Smooth muscle cell (in vitro differentiated cells): Measurements from ENCODE around the gene NIBAN1. TPM values are rescaled to one million over a fixed set of nuclear protein-coding genes. Genes with fewer than 3 reads are reported as not detected.
"Not testable (repeated sequence)": the region's sequence is repeated elsewhere in the genome, so short reads cannot be mapped to it uniquely, and the experiment has no call there.

ENCODE experiments used
- DNase-seq: peaks from one replicate; lab custom pipeline; 2025; ENCODE audit not compliant: unreplicated experiment; lab: John Stamatoyannopoulos, UW
- H2AFZ ChIP-seq: fragments of 200-600 bp; sonication (generic); 2 replicates; pipeline ENCODE4 v1.6.0; 2016; ENCODE audit warnings: antibody characterized with exemption, low read depth, mild to moderate bottlenecking
- H3F3A ChIP-seq: fragments of 200-600 bp; sonication (generic); 2 replicates; pipeline ENCODE4 v1.6.0; 2017; ENCODE audit warnings: antibody characterized with exemption, low read depth
- H3K27ac ChIP-seq: fragments of 200-600 bp; sonication (generic); 2 replicates; pipeline ENCODE4 v1.5.1; 2016; ENCODE audit warnings: low read depth, mild to moderate bottlenecking
- H3K27me3 ChIP-seq: fragments of 200-600 bp; sonication (generic); 2 replicates; pipeline ENCODE4 v1.6.1; 2016; ENCODE audit warnings: low read depth, mild to moderate bottlenecking
- H3K36me3 ChIP-seq: fragments of 200-600 bp; sonication (generic); 2 replicates; pipeline ENCODE4 v1.5.1; 2016; ENCODE audit warnings: low read depth
- H3K4me1 ChIP-seq: fragments of 200-600 bp; sonication (generic); 2 replicates; pipeline ENCODE4 v1.5.1; 2016; ENCODE audit warnings: low read depth
- H3K4me2 ChIP-seq: fragments of 200-600 bp; sonication (generic); 2 replicates; pipeline ENCODE4 v1.6.0; 2016; ENCODE audit warnings: mild to moderate bottlenecking
- H3K4me3 ChIP-seq: fragments of 200-600 bp; sonication (generic); 2 replicates; pipeline ENCODE4 v1.5.1; 2016; ENCODE audit warnings: mild to moderate bottlenecking
- H3K79me2 ChIP-seq: fragments of 200-600 bp; sonication (generic); 2 replicates; pipeline ENCODE4 v1.6.0; 2016; ENCODE audit warnings: low read depth, mild to moderate bottlenecking
- H3K9ac ChIP-seq: fragments of 200-600 bp; sonication (generic); 2 replicates; pipeline ENCODE4 v1.6.0; 2016; ENCODE audit warnings: low read depth
- H3K9me3 ChIP-seq: fragments of 200-600 bp; sonication (generic); replicated peaks from 2 replicates; pipeline ENCODE4 v1.5.1; 2016; ENCODE audit warnings: low read depth
- H4K20me1 ChIP-seq: fragments of 200-600 bp; sonication (generic); 2 replicates; pipeline ENCODE4 v1.6.0; 2016; ENCODE audit warnings: low read depth
- CTCF ChIP-seq: fragments of 200-600 bp; sonication (generic); IDR thresholded peaks from 2 replicates; pipeline ENCODE4 v1.5.1; 2017; ENCODE audit warnings: borderline replicate concordance, mild to moderate bottlenecking, antibody characterized with exemption; ENCODE audit not compliant: insufficient read depth, poor library complexity, severe bottlenecking
- whole genome bisulfite sequencing: methylation state at CpG from one replicate; pipeline ENCODE4 v1.1.7; 2016; ENCODE audit warnings: low lambda C conversion rate; 5-methylcytosine and 5-hydroxymethylcytosine counted together
- polyA plus RNA-seq: library from polyadenylated mRNA; unstranded; fragments of >200 nt; fragmentation: Nextera tagmentation; extraction: Ambion mirVana; gene quantifications from 2 replicates; pipeline ENCODE4 v1.2.1, GENCODE V29; 2016
- total RNA-seq: library from RNA; depleted of rRNA; stranded (reverse); fragments of >200 nt; gene quantifications from 2 replicates; pipeline ENCODE4 v1.2.3, GENCODE V29; 2014

NIBAN1 gene
- total and polyA plus RNA-seq, 2 experiments from 2014 or later = 7.3 to 10.7 TPM

DNA sequence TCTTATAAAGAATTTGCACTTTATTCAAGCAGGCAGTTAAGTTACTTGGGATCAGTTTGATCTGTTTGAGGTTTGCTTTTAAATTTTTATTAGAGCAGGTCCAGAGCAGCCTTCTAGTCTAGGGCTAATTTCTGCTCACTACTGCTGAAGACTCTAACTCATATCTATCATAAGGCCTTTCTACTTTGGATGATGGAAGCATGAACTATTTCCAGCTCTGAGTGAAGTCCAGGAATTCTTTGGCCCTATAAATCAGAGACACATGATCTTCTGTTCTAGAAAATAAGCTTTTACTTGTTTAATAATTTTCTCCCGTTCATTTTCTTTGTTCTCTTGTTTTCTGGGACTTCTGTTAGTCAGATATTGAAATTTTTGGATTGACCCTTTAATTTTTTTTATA lies 14.7 kb downstream of the NIBAN1 start:
- H3K4me3 ChIP-seq = no peak overlapping the region
- H3K27me3 ChIP-seq = no peaks in the 10 kb centered on the region
- H3F3A ChIP-seq = peaks cover 7% of the 10 kb centered on the region
- H3K79me2 ChIP-seq = no peaks in the 10 kb centered on the region
- H4K20me1 ChIP-seq = no peaks in the 10 kb centered on the region
- WGBS = 78% methylated on average over 1 of the region's 1 CpG
- H3K9me3 ChIP-seq = no peaks in the 10 kb centered on the region
- H2AFZ ChIP-seq = no peak overlapping the region
- TF ChIP-seq CTCF = no peak
- H3K4me1 ChIP-seq = peaks cover 9% of the 10 kb centered on the region
- no peaks in the 10 kb centered on the region for H3K36me3 ChIP-seq
- DNase-seq = no peak
- no peak overlapping the region for H3K4me2 ChIP-seq
- H3K27ac ChIP-seq = no peak overlapping the region
- H3K9ac ChIP-seq = no peak overlapping the region

- Histone ChIP-seq H4K20me1 (no peaks in the 10 kb centered on the region), H3K27me3 (no peaks in the 10 kb centered on the region), H3K36me3 (no peaks in the 10 kb centered on the region), H2AFZ (peak overlapping the region; percentile 14), H3K79me2 (no peaks in the 10 kb centered on the region), H3K9ac (no peak overlapping the region), H3F3A (peaks cover 16% of the 10 kb centered on the region), H3K9me3 (no peaks in the 10 kb centered on the region), H3K4me2 (peak overlapping the region; percentile 29), H3K4me1 (peaks cover 16% of the 10 kb centered on the region), H3K4me3 (no peak overlapping the region), H3K27ac (peak overlapping the region; percentile 49)
- no peak for TF ChIP-seq CTCF
- DNase-seq = no peak
- 63% methylated on average over 4 of the region's 4 CpGs for WGBS
These were observed 15.6 kb downstream of the NIBAN1 start for GRCh38 chr1:184958554-184959353.

DNA sequence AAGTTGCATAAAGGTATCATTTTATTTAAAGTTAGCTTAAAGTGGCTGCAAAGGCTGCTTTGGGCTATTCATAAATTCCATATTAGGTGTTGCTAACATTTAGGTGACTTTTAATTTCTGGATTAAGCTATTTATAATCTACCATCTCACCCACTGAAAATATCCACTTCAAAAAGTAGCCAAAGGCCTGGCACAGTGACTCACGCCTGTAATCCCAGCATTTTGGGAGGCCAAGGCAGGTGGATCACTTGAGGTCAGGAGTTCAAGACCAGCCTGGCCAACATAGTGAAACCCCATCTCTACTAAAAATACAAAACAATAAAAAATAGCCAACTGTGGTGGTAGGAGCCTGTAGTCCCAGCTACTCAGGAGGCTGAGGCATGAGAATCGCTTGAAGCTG lies 16.4 kb downstream of the NIBAN1 start:
- WGBS = 98% methylated on average over 2 of the region's 2 CpGs
- not testable (repeated sequence) for H3K27ac ChIP-seq, H3K9me3 ChIP-seq, H3K27me3 ChIP-seq, H4K20me1 ChIP-seq, H3K4me3 ChIP-seq, H3K9ac ChIP-seq, H3K79me2 ChIP-seq, H3K36me3 ChIP-seq, DNase-seq, H3K4me2 ChIP-seq, H2AFZ ChIP-seq
- H3K4me1 ChIP-seq = peaks cover 16% of the 10 kb centered on the region
- H3F3A ChIP-seq = peaks cover 18% of the 10 kb centered on the region

DNA sequence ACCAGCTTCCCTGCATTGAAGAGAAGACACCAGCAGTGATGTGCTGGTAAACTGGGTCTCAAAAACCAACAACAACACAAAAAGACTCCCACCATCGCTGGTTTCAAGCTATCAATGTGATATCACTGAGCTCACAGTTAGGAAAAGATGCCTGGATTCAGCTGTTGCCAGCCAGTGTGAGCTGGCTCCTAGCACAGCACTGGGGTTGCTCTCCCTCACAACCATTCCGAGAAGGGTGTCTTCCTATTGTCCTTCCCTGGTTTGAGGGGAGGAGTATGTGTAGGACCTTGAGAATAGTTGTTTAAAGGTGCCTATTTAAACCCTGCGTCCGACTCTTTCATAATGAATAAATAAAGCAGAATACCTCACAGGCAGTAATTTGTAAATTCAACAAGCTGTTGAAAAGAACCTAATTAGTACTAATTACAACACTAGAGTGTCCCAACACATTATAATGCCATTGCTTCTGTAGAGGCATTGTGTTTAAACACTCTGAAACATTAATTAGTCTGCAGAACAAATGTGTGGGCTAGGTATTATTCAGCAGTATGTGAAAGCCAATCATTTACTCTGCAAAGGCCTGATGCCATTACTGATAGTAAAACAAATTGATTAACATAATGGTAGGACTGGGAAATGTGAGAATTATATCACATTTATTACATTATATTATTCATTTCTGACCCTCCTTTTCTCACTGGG lies 17.2 kb downstream of the NIBAN1 start:
- peaks cover 16% of the 10 kb centered on the region for H3K4me1 ChIP-seq
- no peak for DNase-seq
- TF ChIP-seq CTCF = no peak
- H2AFZ ChIP-seq = no peak overlapping the region
- no peak overlapping the region for H3K4me3 ChIP-seq
- no peaks in the 10 kb centered on the region for H3K36me3 ChIP-seq
- H3F3A ChIP-seq = peaks cover 18% of the 10 kb centered on the region
- no peaks in the 10 kb centered on the region for H3K9me3 ChIP-seq
- H3K9ac ChIP-seq = no peak overlapping the region
- H3K27me3 ChIP-seq = no peaks in the 10 kb centered on the region
- H3K4me2 ChIP-seq = no peak overlapping the region
- WGBS = 90% methylated on average over 4 of the region's 4 CpGs
- H4K20me1 ChIP-seq = no peaks in the 10 kb centered on the region
- no peaks in the 10 kb centered on the region for H3K79me2 ChIP-seq
- no peak overlapping the region for H3K27ac ChIP-seq
